ENCODE data around the gene CUX1.

DNA sequence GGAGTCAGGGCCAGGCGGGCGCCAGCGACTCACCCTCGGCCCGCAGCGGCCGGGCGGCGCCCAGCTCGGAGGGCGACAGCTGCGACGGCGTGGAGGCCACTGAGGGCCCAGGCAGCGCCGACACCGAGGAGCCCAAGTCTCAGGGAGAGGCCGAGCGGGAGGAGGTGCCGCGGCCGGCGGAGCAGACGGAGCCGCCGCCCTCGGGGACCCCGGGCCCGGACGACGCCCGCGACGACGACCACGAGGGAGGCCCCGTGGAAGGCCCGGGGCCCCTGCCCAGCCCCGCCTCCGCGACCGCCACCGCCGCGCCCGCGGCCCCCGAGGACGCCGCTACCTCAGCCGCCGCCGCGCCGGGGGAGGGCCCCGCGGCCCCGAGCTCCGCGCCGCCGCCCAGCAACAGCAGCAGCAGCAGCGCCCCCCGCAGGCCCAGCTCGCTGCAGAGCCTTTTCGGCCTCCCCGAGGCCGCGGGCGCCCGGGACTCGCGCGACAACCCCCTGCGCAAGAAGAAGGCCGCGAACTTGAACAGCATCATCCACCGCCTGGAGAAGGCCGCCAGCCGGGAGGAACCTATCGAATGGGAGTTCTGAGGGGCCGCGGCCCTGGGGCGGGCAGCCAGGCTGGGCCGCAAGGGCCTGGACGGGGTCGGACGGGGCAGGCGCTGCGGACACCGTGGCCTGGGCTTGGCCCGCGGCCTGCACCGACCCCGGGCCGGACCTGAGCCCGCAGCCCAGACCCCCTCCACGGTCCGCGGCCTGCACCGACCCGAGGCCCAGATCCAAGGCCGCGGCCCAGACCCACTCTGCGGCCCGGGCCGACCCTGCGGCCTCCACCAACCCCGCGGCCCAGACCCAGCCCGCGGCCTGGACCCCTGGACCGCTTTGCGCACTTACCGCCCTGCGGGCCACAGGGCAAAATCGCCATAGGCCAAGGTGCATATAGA lies 431.3 kb downstream of the CUX1 start:
- TF ChIP-seq POLR2A (IDR thresholded peaks at IDR 0.05) = no peak
- TF ChIP-seq, protein P1, sequence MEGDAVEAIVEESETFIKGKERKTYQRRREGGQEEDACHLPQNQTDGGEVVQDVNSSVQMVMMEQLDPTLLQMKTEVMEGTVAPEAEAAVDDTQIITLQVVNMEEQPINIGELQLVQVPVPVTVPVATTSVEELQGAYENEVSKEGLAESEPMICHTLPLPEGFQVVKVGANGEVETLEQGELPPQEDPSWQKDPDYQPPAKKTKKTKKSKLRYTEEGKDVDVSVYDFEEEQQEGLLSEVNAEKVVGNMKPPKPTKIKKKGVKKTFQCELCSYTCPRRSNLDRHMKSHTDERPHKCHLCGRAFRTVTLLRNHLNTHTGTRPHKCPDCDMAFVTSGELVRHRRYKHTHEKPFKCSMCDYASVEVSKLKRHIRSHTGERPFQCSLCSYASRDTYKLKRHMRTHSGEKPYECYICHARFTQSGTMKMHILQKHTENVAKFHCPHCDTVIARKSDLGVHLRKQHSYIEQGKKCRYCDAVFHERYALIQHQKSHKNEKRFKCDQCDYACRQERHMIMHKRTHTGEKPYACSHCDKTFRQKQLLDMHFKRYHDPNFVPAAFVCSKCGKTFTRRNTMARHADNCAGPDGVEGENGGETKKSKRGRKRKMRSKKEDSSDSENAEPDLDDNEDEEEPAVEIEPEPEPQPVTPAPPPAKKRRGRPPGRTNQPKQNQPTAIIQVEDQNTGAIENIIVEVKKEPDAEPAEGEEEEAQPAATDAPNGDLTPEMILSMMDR (IDR thresholded peaks at IDR 0.05) = no peak
